CD4-positive, alpha-beta T cell treated with Interleukin-2 at 100 ng/mL for 4 hours (primary cell): Measurements from ENCODE around the gene CCDC182.

Experiments used
- DNase-seq: peaks from one replicate; pipeline ENCODE4 v3.0.0-alpha.2; 2020; ENCODE audit warnings: low spot score

The CCDC182 gene

GRCh38 chr17:57726838-57727237, 18.3 kb downstream of the CCDC182 start:
- DNase-seq, result no peak

- DNase-seq, result no peak
These were observed 18.8 kb downstream of the CCDC182 start for GRCh38 chr17:57726213-57726790.

- no peak for DNase-seq
These were observed 20.4 kb downstream of the CCDC182 start for GRCh38 chr17:57724729-57725125.

GRCh38 chr17:57724026-57724728, 20.9 kb downstream of the CCDC182 start:
- DNase-seq, result no peak

- no peak for DNase-seq
These were observed 21.6 kb downstream of the CCDC182 start for GRCh38 chr17:57723427-57724025.

- no peak for DNase-seq
These were observed 22.4 kb downstream of the CCDC182 start for GRCh38 chr17:57722704-57723043.

GRCh38 chr17:57721967-57722703, 23.0 kb downstream of the CCDC182 start:
- DNase-seq, result no peak

- DNase-seq, result no peak
These were observed 24.6 kb downstream of the CCDC182 start for GRCh38 chr17:57720386-57721035.

- DNase-seq, result no peak
These were observed 26.2 kb downstream of the CCDC182 start for GRCh38 chr17:57718878-57719277.

- no peak for DNase-seq
These were observed 29.1 kb downstream of the CCDC182 start for GRCh38 chr17:57715981-57716380.

- no peak for DNase-seq
These were observed 30.4 kb downstream of the CCDC182 start for GRCh38 chr17:57714665-57715180.

GRCh38 chr17:57713140-57713539, 32.0 kb downstream of the CCDC182 start:
- no peak for DNase-seq

GRCh38 chr17:57708410-57708809, 36.7 kb downstream of the CCDC182 start:
- no peak for DNase-seq

- DNase-seq, result no peak
These were observed 37.2 kb downstream of the CCDC182 start for GRCh38 chr17:57707892-57708291.

- no peak for DNase-seq
These were observed 38.3 kb downstream of the CCDC182 start for GRCh38 chr17:57706761-57707160.

- no peak for DNase-seq
These were observed 39.0 kb downstream of the CCDC182 start for GRCh38 chr17:57705921-57706695.

GRCh38 chr17:57704448-57704847, 40.7 kb downstream of the CCDC182 start:
- no peak for DNase-seq

- DNase-seq, result no peak
These were observed 41.8 kb downstream of the CCDC182 start for GRCh38 chr17:57703273-57703672.

GRCh38 chr17:57701124-57701523, 44.0 kb downstream of the CCDC182 start:
- DNase-seq, result no peak

GRCh38 chr17:57699751-57700219, 45.3 kb downstream of the CCDC182 start:
- no peak for DNase-seq
